T47D (cell line): ENCODE results near the gene RNU7-1.

Source experiments
- DNase-seq, 2 experiments: peaks; one replicate each; pipeline versions ENCODE4 v3.0.0 to v3.0.0-alpha.2; 2011 to 2012; ENCODE audit warnings: low read depth in 1 of 2, low spot score in 1 of 2
- JUND ChIP-seq: IDR thresholded peaks from 2 replicates; pipeline ENCODE4 v1.6.1; 2012; ENCODE audit warnings: low read depth
- in situ Hi-C: cut with HindIII; loops from 2 replicates; pipeline ENCODE4 v1.10.0; 2016; ENCODE audit warnings: low sequenced_read_pairs, low pct_unique_long_range_greater_than_20kb

RNU7-1 gene

GRCh38 chr12:6946920-6947374 is 3.3 kb downstream of the RNU7-1 start:
- TF ChIP-seq JUND = no peak
- no peak for DNase-seq
- in situ Hi-C loops = no loop called here

- no peak for TF ChIP-seq JUND
- no peak for DNase-seq
- in situ Hi-C loops = no loop called here
Measured at GRCh38 chr12:6947615-6948014, 4.0 kb downstream of the RNU7-1 start.

- no peak for TF ChIP-seq JUND
- in situ Hi-C loops = no loop called here
- DNase-seq = no peak
Measured at GRCh38 chr12:6948873-6949594, 5.4 kb downstream of the RNU7-1 start.

- no peak for TF ChIP-seq JUND
- in situ Hi-C loops = no loop called here
- DNase-seq = no peak
Measured at GRCh38 chr12:6950401-6950801, 6.8 kb downstream of the RNU7-1 start.

GRCh38 chr12:6950811-6951540 is 7.4 kb downstream of the RNU7-1 start, which contains the start of gene PTPN6:
TSS of gene PTPN6 (plus strand) at chr12:6951356. CDS start at chr12:6951513, 157 bp downstream.
- in situ Hi-C loops = no loop called here
- no peak for DNase-seq
- no peak for TF ChIP-seq JUND

GRCh38 chr12:6951551-6952120 is 8.0 kb downstream of the RNU7-1 start:
- in situ Hi-C loops = no loop called here
- DNase-seq = no peak
- TF ChIP-seq JUND = no peak

- no peak for DNase-seq
- in situ Hi-C loops = no loop called here
- no peak for TF ChIP-seq JUND
Measured at GRCh38 chr12:6952121-6952862, 8.7 kb downstream of the RNU7-1 start.

GRCh38 chr12:6952863-6953441 is 9.3 kb downstream of the RNU7-1 start:
- in situ Hi-C loops = no loop called here
- TF ChIP-seq JUND = no peak
- DNase-seq = no peak

GRCh38 chr12:6953442-6954315 is 10.1 kb downstream of the RNU7-1 start:
- no peak for DNase-seq
- TF ChIP-seq JUND = no peak
- in situ Hi-C loops = no loop called here

- DNase-seq = no peak
- in situ Hi-C loops = no loop called here
- TF ChIP-seq JUND = no peak
Measured at GRCh38 chr12:6954316-6955107, 10.9 kb downstream of the RNU7-1 start.
